HK-2 (cell line): ENCODE results near the gene BOLL.
"Not testable (repeated sequence)": the region's sequence is repeated elsewhere in the genome, so short reads cannot be mapped to it uniquely, and the experiment has no call there.

Source experiments
- DNase-seq: peaks from one replicate; pipeline ENCODE4 v3.0.0-alpha.2; 2018; ENCODE audit not compliant: unreplicated experiment

The BOLL gene

GRCh38 chr2:197784956-197785941 is at the start of gene BOLL:
Gene BOLL (minus strand): TSS chr2:197785319. CDS start chr2:197781850, 3,469 bp downstream.
- DNase-seq: no peak

GRCh38 chr2:197834771-197835170 is 49.7 kb upstream of the BOLL start:
- not testable (repeated sequence) for DNase-seq

GRCh38 chr2:197828464-197829135 is 43.5 kb upstream of the BOLL start:
- no peak for DNase-seq

- no peak for DNase-seq
These were observed 42.5 kb upstream of the BOLL start for GRCh38 chr2:197827618-197828017.

GRCh38 chr2:197822333-197822732 is 37.2 kb upstream of the BOLL start:
- no peak for DNase-seq

- DNase-seq: no peak
These were observed 36.6 kb upstream of the BOLL start for GRCh38 chr2:197821550-197822289.

- DNase-seq: no peak
These were observed 29.4 kb upstream of the BOLL start for GRCh38 chr2:197814526-197814925.

GRCh38 chr2:197813093-197813787 is 28.1 kb upstream of the BOLL start:
- DNase-seq: peak; percentile 13

- no peak for DNase-seq
These were observed 25.4 kb upstream of the BOLL start for GRCh38 chr2:197810491-197810890.

- no peak for DNase-seq
These were observed 24.9 kb upstream of the BOLL start for GRCh38 chr2:197810016-197810415.

- no peak for DNase-seq
These were observed 23.9 kb upstream of the BOLL start for GRCh38 chr2:197809064-197809463.

- no peak for DNase-seq
These were observed 20.9 kb upstream of the BOLL start for GRCh38 chr2:197805715-197806633.

- no peak for DNase-seq
These were observed 19.9 kb upstream of the BOLL start for GRCh38 chr2:197804758-197805714.

- DNase-seq: peak; percentile 88
These were observed 19.1 kb upstream of the BOLL start, which contains the start of gene PLCL1 for GRCh38 chr2:197804049-197804757. Gene PLCL1 (plus strand): TSS chr2:197804593.

- DNase-seq: no peak
These were observed 17.9 kb upstream of the BOLL start for GRCh38 chr2:197803033-197803444.

GRCh38 chr2:197801033-197801432 is 15.9 kb upstream of the BOLL start:
- DNase-seq: no peak

GRCh38 chr2:197800091-197800490 is 15.0 kb upstream of the BOLL start:
- no peak for DNase-seq

GRCh38 chr2:197799068-197799467 is 13.9 kb upstream of the BOLL start:
- no peak for DNase-seq

- no peak for DNase-seq
These were observed 13.1 kb upstream of the BOLL start for GRCh38 chr2:197798187-197798586.
